ENCODE results near the gene UQCR10.

UQCR10 gene

DNA sequence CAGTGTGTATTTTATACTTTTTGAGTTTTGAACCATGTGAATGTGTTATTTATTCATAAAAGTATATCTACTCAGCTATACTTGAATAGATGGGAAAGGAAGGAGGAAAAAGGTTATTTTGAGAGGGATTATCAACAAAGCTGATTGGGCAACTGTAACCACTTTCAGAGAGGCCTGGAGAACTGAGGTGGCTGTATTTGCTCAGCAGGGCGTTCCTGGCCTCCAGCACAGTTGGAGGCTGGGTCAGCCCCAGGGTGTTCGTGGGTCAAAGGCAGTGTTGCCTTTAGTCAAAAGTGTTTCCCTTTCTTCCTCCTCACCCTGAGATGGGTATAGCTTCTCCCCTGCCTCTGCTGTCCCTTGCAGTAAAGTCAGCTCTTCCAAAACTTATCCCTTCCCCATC is 44.2 kb downstream of the UQCR10 start:
- no peak overlapping the region for H3K27ac ChIP-seq
- TF ChIP-seq, protein P1, sequence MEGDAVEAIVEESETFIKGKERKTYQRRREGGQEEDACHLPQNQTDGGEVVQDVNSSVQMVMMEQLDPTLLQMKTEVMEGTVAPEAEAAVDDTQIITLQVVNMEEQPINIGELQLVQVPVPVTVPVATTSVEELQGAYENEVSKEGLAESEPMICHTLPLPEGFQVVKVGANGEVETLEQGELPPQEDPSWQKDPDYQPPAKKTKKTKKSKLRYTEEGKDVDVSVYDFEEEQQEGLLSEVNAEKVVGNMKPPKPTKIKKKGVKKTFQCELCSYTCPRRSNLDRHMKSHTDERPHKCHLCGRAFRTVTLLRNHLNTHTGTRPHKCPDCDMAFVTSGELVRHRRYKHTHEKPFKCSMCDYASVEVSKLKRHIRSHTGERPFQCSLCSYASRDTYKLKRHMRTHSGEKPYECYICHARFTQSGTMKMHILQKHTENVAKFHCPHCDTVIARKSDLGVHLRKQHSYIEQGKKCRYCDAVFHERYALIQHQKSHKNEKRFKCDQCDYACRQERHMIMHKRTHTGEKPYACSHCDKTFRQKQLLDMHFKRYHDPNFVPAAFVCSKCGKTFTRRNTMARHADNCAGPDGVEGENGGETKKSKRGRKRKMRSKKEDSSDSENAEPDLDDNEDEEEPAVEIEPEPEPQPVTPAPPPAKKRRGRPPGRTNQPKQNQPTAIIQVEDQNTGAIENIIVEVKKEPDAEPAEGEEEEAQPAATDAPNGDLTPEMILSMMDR (conservative IDR thresholded peaks at IDR 0.05; ENCODE audit: low read depth) = no peak
- ChIA-PET POLR2A (ENCODE audit: low non-redundant PET) (no interaction called here), CTCF (interaction anchor here (1.0 kb wide), 1 partner anchor 193 kb away, joined by 3 read pairs; no protein-coding TSS in a partner anchor)
- no peak for DNase-seq (ENCODE audit: low spot score)

DNA sequence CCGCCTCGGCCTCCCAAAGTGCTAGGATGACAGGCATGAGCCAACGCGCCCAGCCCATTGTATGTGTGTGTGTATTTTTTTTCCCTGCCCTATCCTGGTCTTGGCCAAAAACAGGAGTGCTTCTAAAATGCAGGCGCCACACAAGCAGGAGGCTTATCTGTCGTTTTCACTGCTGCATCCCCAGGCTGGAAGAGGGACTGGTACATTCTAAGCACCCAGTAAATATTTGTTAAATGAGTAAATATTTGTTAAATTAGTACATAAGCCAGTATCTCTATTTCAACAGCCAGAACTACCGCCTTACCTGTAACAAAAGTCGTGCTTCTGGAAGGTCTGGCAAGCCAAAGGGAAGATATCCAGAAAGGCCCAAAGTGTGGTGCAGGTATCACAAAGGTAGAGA is 46.0 kb downstream of the UQCR10 start:
- POLR2A ChIA-PET (ENCODE audit: low non-redundant PET) = no interaction called here
- CTCF ChIA-PET = interaction anchor here (0.6 kb wide), 1 partner anchor 276 kb away, joined by 3 read pairs; no protein-coding TSS in a partner anchor

DNA sequence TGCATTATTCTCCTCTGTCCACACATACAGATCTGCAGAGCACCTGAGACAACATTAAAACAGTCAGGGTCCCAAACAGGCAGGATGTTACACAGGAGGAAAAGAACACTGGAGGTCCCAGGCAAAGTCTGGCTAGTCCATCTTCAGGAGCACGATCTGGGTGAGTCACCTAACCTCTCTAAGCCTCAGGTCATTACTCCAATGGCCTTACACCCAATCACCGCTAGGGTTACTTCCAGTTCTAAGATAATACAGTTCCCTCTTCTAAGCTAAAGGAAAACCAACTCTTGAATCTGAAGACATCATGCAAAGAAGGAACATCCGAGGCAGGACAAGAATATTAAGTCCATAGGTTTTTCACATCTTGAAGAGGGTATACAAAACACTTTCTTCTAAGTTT is 46.4 kb downstream of the UQCR10 start:
- no peak overlapping the region for H3K27ac ChIP-seq
- TF ChIP-seq, protein P1 (conservative IDR thresholded peaks at IDR 0.05; ENCODE audit: low read depth) = no peak
- ChIA-PET CTCF (interaction anchor here (0.6 to 0.7 kb wide), 3 partner anchors 121 to 418 kb away, joined by 3 read pairs; no protein-coding TSS in a partner anchor), POLR2A (ENCODE audit: low non-redundant PET) (no interaction called here)
- DNase-seq (ENCODE audit: low spot score) = peak; percentile 30

More for the DNA sequence above, 46.0 kb downstream of the UQCR10 start:
- H3K27ac ChIP-seq = no peak overlapping the region
- DNase-seq (ENCODE audit: low spot score) = no peak
- TF ChIP-seq, protein P1 (conservative IDR thresholded peaks at IDR 0.05; ENCODE audit: low read depth) = no peak

DNA sequence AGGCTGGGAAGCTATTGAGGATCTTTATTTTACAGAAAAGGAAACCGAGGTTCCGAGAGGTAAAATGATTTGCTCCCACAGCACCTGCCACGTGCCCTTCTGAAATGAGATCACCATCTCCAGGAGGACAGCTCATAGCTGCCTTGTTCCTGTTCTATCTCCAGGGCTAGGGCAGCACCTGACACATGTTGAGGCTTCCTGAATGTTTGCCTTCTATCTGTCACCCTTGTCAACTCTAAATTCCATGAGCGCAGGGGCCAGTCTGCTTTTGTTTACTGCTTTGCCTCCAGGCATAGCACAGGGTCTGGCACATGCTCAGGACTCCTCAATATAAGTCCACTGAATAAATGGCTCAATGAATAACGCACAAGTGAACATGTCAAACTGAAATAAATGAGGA is 46.8 kb downstream of the UQCR10 start:
- POLR2A ChIA-PET (ENCODE audit: low non-redundant PET) = no interaction called here
- no peak overlapping the region for H3K27ac ChIP-seq
- TF ChIP-seq, protein P1 (conservative IDR thresholded peaks at IDR 0.05; ENCODE audit: low read depth) = no peak

DNA sequence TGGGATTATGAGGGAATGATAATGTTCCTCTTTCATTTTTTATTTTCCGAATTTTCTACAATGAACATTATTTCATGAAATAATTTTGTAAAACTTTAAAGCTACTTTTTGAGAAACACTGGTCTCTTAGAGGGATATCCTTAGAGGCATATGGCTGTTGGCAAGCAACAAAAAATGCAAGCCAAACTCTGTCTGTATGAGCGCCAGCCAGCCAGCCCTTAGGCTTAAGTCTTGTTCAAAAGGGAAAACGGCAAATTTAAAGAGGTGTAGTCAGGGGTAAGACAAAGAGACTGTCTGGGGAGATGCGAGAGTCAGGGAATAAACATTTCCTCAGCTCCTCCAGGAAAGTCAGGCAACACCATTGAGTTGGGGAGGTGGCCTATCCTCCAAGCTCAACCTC is 48.4 kb downstream of the UQCR10 start:
- peak overlapping the region; percentile 75 for H3K27ac ChIP-seq
- ChIA-PET CTCF (no interaction called here), POLR2A (ENCODE audit: low non-redundant PET) (no interaction called here)
- TF ChIP-seq, protein P1 (conservative IDR thresholded peaks at IDR 0.05; ENCODE audit: low read depth) = no peak
- no peak for DNase-seq (ENCODE audit: low spot score)

More for the DNA sequence above, 46.8 kb downstream of the UQCR10 start:
- CTCF ChIA-PET = interaction anchor here (0.6 to 0.7 kb wide), 3 partner anchors 120 to 449 kb away, joined by 3 read pairs; no protein-coding TSS in a partner anchor
- DNase-seq (ENCODE audit: low spot score) = no peak

DNA sequence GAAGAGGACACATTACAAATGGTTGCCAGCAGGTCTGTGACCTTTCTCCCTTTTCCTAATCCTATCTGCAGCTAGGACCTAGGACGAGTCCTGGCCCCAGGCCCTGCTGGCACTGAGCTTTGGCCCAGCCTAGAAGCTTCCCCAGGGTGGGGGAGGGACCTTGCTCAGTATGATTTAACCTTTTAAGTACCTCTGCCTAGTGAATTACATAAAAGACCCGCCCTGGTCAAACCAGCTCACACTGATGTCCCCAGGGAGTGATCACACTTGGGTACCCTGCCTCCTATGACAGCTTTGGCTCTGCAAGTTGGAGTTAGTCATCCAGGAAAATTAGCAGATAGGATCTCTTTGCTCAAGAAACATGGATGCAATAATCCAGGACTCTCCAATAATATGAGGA is 49.0 kb downstream of the UQCR10 start:
- TF ChIP-seq, protein P1 (conservative IDR thresholded peaks at IDR 0.05; ENCODE audit: low read depth) = no peak
- DNase-seq (ENCODE audit: low spot score) = no peak
- POLR2A ChIA-PET (ENCODE audit: low non-redundant PET) = no interaction called here
- CTCF ChIA-PET = no interaction called here
- H3K27ac ChIP-seq = peak overlapping the region; percentile 75

Data from RWPE1 (cell line).